AG04449 (cell line): ENCODE results near the gene CSNK1G2.

Experiments
- CTCF ChIA-PET: fragments of 350-600 bp; formaldehyde crosslinking; extraction: SDS; loops from one replicate; lab custom pipeline; 2021; ENCODE audit warnings: antibody characterized with exemption; lab: Yijun Ruan, JAX
- POLR2A ChIA-PET: fragments of 400-600, 350-600 bp; formaldehyde crosslinking; extraction: SDS; loops from one replicate; lab custom pipeline; 2020; ENCODE audit warnings: antibody characterized with exemption, inconsistent platforms; lab: Yijun Ruan, JAX
- DNase-seq: peaks from one replicate; pipeline ENCODE4 v3.0.0-alpha.2; 2010; ENCODE audit warnings: low read depth, low spot score
- H3K4me3 ChIP-seq: 2 replicates; pipeline ENCODE4 v1.5.1; 2011; ENCODE audit warnings: low read depth, mild to moderate bottlenecking, control low read depth, low read length
- CTCF ChIP-seq: IDR thresholded peaks from one replicate; pipeline ENCODE4 v1.5.1; 2011; ENCODE audit warnings: mild to moderate bottlenecking, moderate library complexity, low read length, control low read depth, inconsistent platforms; ENCODE audit not compliant: insufficient read depth; ENCODE audit errors: missing control alignments

CSNK1G2 gene

GRCh38 chr19:1970806-1971502 lies 30.0 kb downstream of the CSNK1G2 start:
- ChIA-PET CTCF (no interaction called here), POLR2A (no interaction called here)
- no peak overlapping the region for H3K4me3 ChIP-seq
- no peak for TF ChIP-seq CTCF
- DNase-seq = no peak

GRCh38 chr19:1974381-1975161 lies 33.6 kb downstream of the CSNK1G2 start:
- TF ChIP-seq CTCF = no peak
- ChIA-PET CTCF (no interaction called here), POLR2A (no interaction called here)
- H3K4me3 ChIP-seq = no peak overlapping the region
- DNase-seq = no peak

- no peak for TF ChIP-seq CTCF
- CTCF ChIA-PET = no interaction called here
- H3K4me3 ChIP-seq = no peak overlapping the region
- no peak for DNase-seq
- POLR2A ChIA-PET = no interaction called here
Measured at GRCh38 chr19:1975162-1975480, 34.1 kb downstream of the CSNK1G2 start.

- no peak overlapping the region for H3K4me3 ChIP-seq
- TF ChIP-seq CTCF = no peak
- ChIA-PET POLR2A (no interaction called here), CTCF (interaction anchor here (0.8 to 1.4 kb wide), 2 partner anchors 47 to 340 kb away, joined by 3 read pairs; no protein-coding TSS in a partner anchor)
- no peak for DNase-seq
Measured at GRCh38 chr19:1977120-1977519, 36.1 kb downstream of the CSNK1G2 start.

- H3K4me3 ChIP-seq = no peak overlapping the region
- POLR2A ChIA-PET = no interaction called here
- DNase-seq = no peak
- TF ChIP-seq CTCF = no peak
- CTCF ChIA-PET = no interaction called here
Measured at GRCh38 chr19:1978346-1978894, 37.4 kb downstream of the CSNK1G2 start.

- no peak overlapping the region for H3K4me3 ChIP-seq
- ChIA-PET POLR2A (no interaction called here), CTCF (no interaction called here)
- DNase-seq = no peak
- TF ChIP-seq CTCF = no peak
Measured at GRCh38 chr19:1979017-1979416, 38.0 kb downstream of the CSNK1G2 start.
